Prostate gland (tissue), 2 donors: ENCODE measurements around the gene IL18R1. TPM values are rescaled to one million over a fixed set of nuclear protein-coding genes. Genes with fewer than 3 reads are reported as not detected.

ENCODE experiments used
- DNase-seq: peaks from one replicate; pipeline ENCODE4 v3.0.0-alpha.2; 2019; ENCODE audit warnings: low spot score
- H3K27ac ChIP-seq, 2 donors: fragments of 200-600 bp; sonication (generic); 2 replicates each; pipeline ENCODE4 v1.5.1; 2017 to 2019
- H3K27me3 ChIP-seq: fragments of 200-600 bp; sonication (generic); replicated peaks from 2 replicates; pipeline ENCODE4 v1.5.1; 2019; ENCODE audit not compliant: insufficient read depth
- H3K36me3 ChIP-seq, 2 donors: fragments of 200-600 bp; sonication (generic); 1 replicate in 1 of 2; 2 replicates in 1 of 2; pipeline versions ENCODE4 v1.5.1 to v1.8.1; 2017 to 2019
- H3K4me1 ChIP-seq: fragments of 200-600 bp; sonication (generic); replicated peaks from 2 replicates; pipeline ENCODE4 v1.5.1; 2019
- H3K4me3 ChIP-seq, 2 donors: fragments of 200-600 bp; sonication (generic); 2 replicates each; pipeline ENCODE4 v1.5.1; 2017 to 2019
- H3K9me3 ChIP-seq: fragments of 200-600 bp; sonication (generic); 2 replicates; pipeline ENCODE4 v1.5.1; 2017
- CTCF ChIP-seq, 4 experiments: fragments of 200-600 bp in 2 of 4; fragments of 450-650 bp in 2 of 4; sonication (generic) in 2 of 4; IDR thresholded peaks; 1 replicate in 3 of 4; 2 replicates in 1 of 4; pipeline ENCODE4 v1.5.1; 2016 to 2019; ENCODE audit warnings: antibody characterized with exemption in 4 of 4, mild to moderate bottlenecking in 2 of 4, moderate library complexity in 2 of 4
- POLR2A ChIP-seq: fragments of 450-650 bp; IDR thresholded peaks from one replicate; pipeline ENCODE4 v1.6.1; 2016; ENCODE audit warnings: antibody characterized with exemption, mild to moderate bottlenecking
- POLR2AphosphoS5 ChIP-seq: sonication (generic); formaldehyde crosslinking; IDR thresholded peaks from one replicate; pipeline ENCODE4 v1.6.1; 2017; ENCODE audit warnings: antibody characterized with exemption
- WGBS: methylation state at CpG from one replicate; pipeline ENCODE4 v1.1.5; 2018; 5-methylcytosine and 5-hydroxymethylcytosine counted together
- intact Hi-C: fragments of 100-400 bp; cut with DNase I; formaldehyde crosslinking; loops from one replicate; pipeline ENCODE4 v1.14.2; 2022
- total RNA-seq, 2 donors: library from RNA; depleted of rRNA; stranded (reverse); fragments of >200 nt; gene quantifications; one replicate each; pipeline ENCODE4 v1.1.0, GENCODE V29; 2016

Gene IL18R1
- total RNA-seq, 2 donors from 2014 or later = 0.91 to 1.5 TPM

DNA sequence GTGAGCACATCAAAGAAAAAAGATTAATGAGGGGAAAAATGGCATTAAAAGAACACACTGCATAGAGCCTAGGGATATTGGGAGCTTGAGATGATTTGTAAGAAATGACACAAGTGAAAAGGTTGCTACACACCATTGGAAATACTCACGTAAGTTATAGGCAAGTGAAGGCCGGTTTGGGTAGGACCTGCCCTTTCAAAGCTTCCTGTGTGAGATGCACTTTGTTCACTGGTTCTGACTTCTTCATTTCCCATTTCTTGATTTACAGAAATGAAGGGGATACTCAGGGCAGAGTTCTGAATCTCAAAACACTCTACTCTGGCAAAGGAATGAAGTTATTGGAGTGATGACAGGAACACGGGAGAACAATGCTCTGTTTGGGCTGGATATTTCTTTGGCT lies 67.3 kb downstream of the IL18R1 start, which contains the start of gene IL18RAP:
TSS of gene IL18RAP (plus strand) at position 251 of the 400 bp plus-strand sequence. CDS start at position 369, 118 bp downstream.
- no peaks in the 10 kb centered on the region for H3K9me3 ChIP-seq
- H3K36me3 ChIP-seq = no peaks in the 10 kb centered on the region
- H3K4me3 ChIP-seq = no peak within 1 kb of the TSS
- H3K27me3 ChIP-seq = peaks cover 2% of the 10 kb centered on the region
- H3K4me1 ChIP-seq = no peaks in the 10 kb centered on the region
- no peak for DNase-seq
- TF ChIP-seq POLR2AphosphoS5 = no peak
- TF ChIP-seq POLR2A = no peak
- no peak for TF ChIP-seq CTCF (IDR thresholded peaks at IDR 0.05)
- no peak within 1 kb of the TSS for H3K27ac ChIP-seq
- 59% methylated on average over 3 of the region's 3 CpGs for WGBS
- intact Hi-C loops = no loop called here

DNA sequence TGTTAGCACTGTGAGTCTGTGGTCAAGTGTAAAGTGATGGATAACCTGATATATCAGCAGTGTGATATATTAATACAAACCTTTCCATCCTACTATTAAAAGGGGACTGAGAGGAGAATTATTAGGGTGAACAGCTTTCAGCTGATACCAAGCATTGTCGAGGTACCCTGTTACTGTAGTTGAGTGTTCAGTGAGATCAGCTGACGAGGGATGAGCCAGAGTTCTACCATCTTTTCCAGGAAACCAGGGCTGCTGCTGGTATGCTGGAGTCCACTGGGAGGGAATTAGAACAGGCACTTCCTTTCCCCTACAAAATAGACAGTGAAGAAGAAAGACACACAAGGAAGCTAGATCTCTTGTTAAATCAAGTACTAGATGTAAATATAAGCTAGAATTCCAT lies 67.8 kb downstream of the IL18R1 start:
- no peak overlapping the region for H3K27ac ChIP-seq
- no peaks in the 10 kb centered on the region for H3K9me3 ChIP-seq
- TF ChIP-seq POLR2AphosphoS5 (no peak), CTCF (IDR thresholded peaks at IDR 0.05) (no peak), POLR2A (no peak)
- WGBS = 84% methylated on average over 2 of the region's 2 CpGs
- no peaks in the 10 kb centered on the region for H3K36me3 ChIP-seq
- peaks cover 2% of the 10 kb centered on the region for H3K27me3 ChIP-seq
- DNase-seq = no peak
- no peaks in the 10 kb centered on the region for H3K4me1 ChIP-seq
- no peak overlapping the region for H3K4me3 ChIP-seq
- intact Hi-C loops = no loop called here

- no peaks in the 10 kb centered on the region for H3K36me3 ChIP-seq
- H3K27me3 ChIP-seq = peaks cover 2% of the 10 kb centered on the region
- WGBS = 69% methylated on average over 3 of the region's 3 CpGs
- intact Hi-C loops = no loop called here
- H3K9me3 ChIP-seq = no peaks in the 10 kb centered on the region
- no peak overlapping the region for H3K4me3 ChIP-seq
- no peak overlapping the region for H3K27ac ChIP-seq
- TF ChIP-seq CTCF (IDR thresholded peaks at IDR 0.05) (no peak), POLR2A (no peak), POLR2AphosphoS5 (no peak)
- no peak for DNase-seq
- no peaks in the 10 kb centered on the region for H3K4me1 ChIP-seq
Observed at GRCh38 chr2:102424754-102425153, 69.2 kb downstream of the IL18R1 start.

- H3K36me3 ChIP-seq = no peaks in the 10 kb centered on the region
- no peak overlapping the region for H3K4me3 ChIP-seq
Observed at GRCh38 chr2:102425441-102426132, 70.0 kb downstream of the IL18R1 start.

More at GRCh38 chr2:102425441-102426132, 70.0 kb downstream of the IL18R1 start:
- intact Hi-C loops = no loop called here
- Histone ChIP-seq H3K9me3 (no peaks in the 10 kb centered on the region), H3K27me3 (peaks cover 2% of the 10 kb centered on the region), H3K27ac (no peak overlapping the region), H3K4me1 (no peaks in the 10 kb centered on the region)
- DNase-seq = no peak
- TF ChIP-seq CTCF (IDR thresholded peaks at IDR 0.05) (no peak), POLR2A (no peak), POLR2AphosphoS5 (no peak)
- WGBS = 24% methylated on average over 5 of the region's 5 CpGs
